Uterus (tissue), 4 donors: Measurements from ENCODE around the gene PTPRD. TPM values are rescaled to one million over a fixed set of nuclear protein-coding genes. Genes with fewer than 3 reads are reported as not detected.

Experiments used
- DNase-seq, 2 donors: peaks; one replicate each; pipeline ENCODE4 v3.0.0-alpha.2; 2019 to 2020
- H3K27ac ChIP-seq, 2 donors: fragments of 200-600 bp; sonication (generic); 1 replicate in 1 of 2; 2 replicates in 1 of 2; pipeline ENCODE4 v1.5.1; 2016 to 2018
- H3K27me3 ChIP-seq, 2 donors: fragments of 200-600 bp; sonication (generic); one replicate each; pipeline ENCODE4 v1.5.1; 2018 to 2019; ENCODE audit warnings: control low read depth in 1 of 2
- H3K36me3 ChIP-seq, 2 donors: fragments of 200-600 bp; sonication (generic); one replicate each; pipeline ENCODE4 v1.5.1; 2019; ENCODE audit warnings: control low read depth in 1 of 2
- H3K4me1 ChIP-seq, 2 donors: fragments of 200-600 bp; sonication (generic); one replicate each; pipeline ENCODE4 v1.5.1; 2018 to 2019; ENCODE audit warnings: control low read depth in 1 of 2
- H3K4me3 ChIP-seq, 2 donors: fragments of 200-600 bp; sonication (generic); 1 replicate in 1 of 2; 2 replicates in 1 of 2; pipeline ENCODE4 v1.5.1; 2018 to 2019; ENCODE audit warnings: mild to moderate bottlenecking in 1 of 2
- H3K9me3 ChIP-seq, 2 donors: fragments of 200-600 bp; sonication (generic); one replicate each; pipeline ENCODE4 v1.5.1; 2019; ENCODE audit warnings: control low read depth in 1 of 2
- CTCF ChIP-seq, 4 experiments: fragments of 200-600 bp in 2 of 4; fragments of 450-650 bp in 2 of 4; sonication (generic) in 2 of 4; IDR thresholded peaks; one replicate each; pipeline ENCODE4 v1.5.1; 2016 to 2019; ENCODE audit warnings: antibody characterized with exemption in 4 of 4, mild to moderate bottlenecking in 2 of 4, moderate library complexity in 1 of 4
- POLR2A ChIP-seq, 2 donors: fragments of 450-650 bp; IDR thresholded peaks; one replicate each; pipeline ENCODE4 v1.6.1; 2016; ENCODE audit warnings: antibody characterized with exemption in 2 of 2, mild to moderate bottlenecking in 1 of 2, moderate library complexity in 1 of 2
- intact Hi-C: fragments of 100-400 bp; cut with DNase I; formaldehyde crosslinking; loops from one replicate; pipeline ENCODE4 v1.15.1; 2023; ENCODE audit warnings: low total_unique reads
- total RNA-seq, 4 donors: library from RNA; depleted of rRNA in 3 of 4; stranded (reverse); fragments of >200 nt in 3 of 4; gene quantifications; one replicate each; pipeline versions ENCODE4 v1.1.0 to v1.2.4, GENCODE V29; 2014 to 2023
- donor health status: DM: yes; HTN: yes; CAD: no.

The PTPRD gene
- total RNA-seq, 4 donors from 2014 or later = 1.2 to 136 (median 26.4) TPM

DNA sequence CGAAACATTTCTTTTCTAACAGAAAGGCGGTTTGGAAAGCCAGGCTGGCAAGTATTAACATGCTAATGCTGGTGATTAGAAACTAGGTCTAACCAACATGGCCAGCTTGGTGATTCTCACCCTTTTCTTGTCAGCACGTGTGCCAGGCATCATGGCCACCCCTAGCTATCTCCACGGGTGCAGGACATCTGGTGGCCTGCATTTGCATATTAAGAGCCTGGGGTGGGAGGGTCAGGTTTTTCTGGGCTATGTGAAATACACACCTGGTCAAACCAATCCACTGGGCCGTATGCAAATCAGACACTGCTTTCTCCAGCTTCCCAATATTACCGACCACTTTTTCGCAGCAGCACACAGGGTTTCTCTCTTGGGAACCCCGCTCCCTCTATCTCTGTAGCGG, 612.1 kb downstream of the PTPRD start:
- no peaks in the 10 kb centered on the region for H3K9me3 ChIP-seq
- no peak for DNase-seq
- intact Hi-C loops = no loop called here
- H3K4me3 ChIP-seq = no peak overlapping the region
- no peaks in the 10 kb centered on the region for H3K27me3 ChIP-seq
- no peak for TF ChIP-seq CTCF (IDR thresholded peaks at IDR 0.05)
- no peak for TF ChIP-seq POLR2A (IDR thresholded peaks at IDR 0.05)
- H3K36me3 ChIP-seq = no peaks in the 10 kb centered on the region
- no peaks in the 10 kb centered on the region for H3K4me1 ChIP-seq
- H3K27ac ChIP-seq = no peak overlapping the region

GRCh38 chr9:9998491-9999287, 614.1 kb downstream of the PTPRD start:
- no peak overlapping the region for H3K4me3 ChIP-seq
- DNase-seq = no peak
- no peaks in the 10 kb centered on the region for H3K9me3 ChIP-seq
- H3K27ac ChIP-seq = no peak overlapping the region
- no peaks in the 10 kb centered on the region for H3K4me1 ChIP-seq
- intact Hi-C loops = no loop called here
- TF ChIP-seq POLR2A (IDR thresholded peaks at IDR 0.05) = no peak
- TF ChIP-seq CTCF (IDR thresholded peaks at IDR 0.05) = no peak
- no peaks in the 10 kb centered on the region for H3K36me3 ChIP-seq
- no peaks in the 10 kb centered on the region for H3K27me3 ChIP-seq

DNA sequence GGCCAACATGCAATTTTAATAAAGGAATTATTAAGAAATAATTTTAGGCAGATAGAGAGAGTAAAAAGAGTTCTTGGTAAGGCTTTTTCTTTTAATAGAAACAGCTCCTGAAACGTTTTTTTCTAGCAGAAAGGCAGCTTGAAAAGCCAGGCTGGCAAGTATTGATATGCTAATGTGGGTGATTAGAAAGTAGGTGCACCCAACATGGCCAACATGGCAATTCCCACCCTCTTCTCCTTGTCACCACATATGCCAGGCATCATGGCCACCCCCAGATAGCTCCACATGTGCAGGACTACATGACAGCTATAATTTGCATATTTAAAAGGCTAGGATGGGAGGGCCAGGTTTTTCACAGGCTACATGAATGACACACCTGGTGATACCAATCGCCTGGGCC, 615.2 kb downstream of the PTPRD start:
- no peak for DNase-seq
- H3K4me1 ChIP-seq = no peaks in the 10 kb centered on the region

GRCh38 chr9:9996259-9996658, 616.5 kb downstream of the PTPRD start:
- H3K4me1 ChIP-seq = no peaks in the 10 kb centered on the region
- no peak overlapping the region for H3K27ac ChIP-seq
- no peak overlapping the region for H3K4me3 ChIP-seq
- H3K9me3 ChIP-seq = no peaks in the 10 kb centered on the region
- no peaks in the 10 kb centered on the region for H3K27me3 ChIP-seq
- TF ChIP-seq CTCF (IDR thresholded peaks at IDR 0.05) (no peak), POLR2A (IDR thresholded peaks at IDR 0.05) (no peak)
- H3K36me3 ChIP-seq = no peaks in the 10 kb centered on the region
- intact Hi-C loops = no loop called here
- no peak for DNase-seq

More for the DNA sequence above, 615.2 kb downstream of the PTPRD start:
- no peak overlapping the region for H3K4me3 ChIP-seq
- H3K9me3 ChIP-seq = no peaks in the 10 kb centered on the region
- TF ChIP-seq POLR2A (IDR thresholded peaks at IDR 0.05) (no peak), CTCF (IDR thresholded peaks at IDR 0.05) (no peak)
- no peaks in the 10 kb centered on the region for H3K27me3 ChIP-seq
- H3K36me3 ChIP-seq = no peaks in the 10 kb centered on the region
- intact Hi-C loops = no loop called here
- no peak overlapping the region for H3K27ac ChIP-seq

DNA sequence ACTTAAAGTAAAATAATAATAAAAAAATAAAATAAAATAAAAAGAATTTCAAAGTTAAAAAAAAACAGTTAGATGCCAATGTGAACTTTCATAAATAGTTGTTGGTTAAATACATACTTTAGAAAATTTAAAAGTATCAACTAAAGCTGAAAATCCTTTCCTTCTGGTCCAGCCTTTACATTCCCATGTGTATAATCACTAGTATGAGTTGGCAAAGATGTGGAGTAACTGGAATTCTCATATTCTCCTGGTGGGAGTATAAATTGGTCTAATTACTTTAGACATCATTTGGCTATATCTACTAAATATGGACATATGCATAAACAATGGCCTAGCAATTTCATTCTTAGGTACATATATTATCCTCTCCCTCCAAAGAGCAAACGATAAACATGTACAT, 619.9 kb downstream of the PTPRD start:
- Histone ChIP-seq H3K4me3 (no peak overlapping the region), H3K27ac (no peak overlapping the region), H3K27me3 (no peaks in the 10 kb centered on the region), H3K4me1 (no peaks in the 10 kb centered on the region), H3K36me3 (no peaks in the 10 kb centered on the region), H3K9me3 (no peaks in the 10 kb centered on the region)
- no peak for DNase-seq
- intact Hi-C loops = no loop called here
- TF ChIP-seq CTCF (IDR thresholded peaks at IDR 0.05) (no peak), POLR2A (IDR thresholded peaks at IDR 0.05) (no peak)
